Measurements from ENCODE around the gene MMUT.
"Not testable (repeated sequence)": the region's sequence is repeated elsewhere in the genome, so short reads cannot be mapped to it uniquely, and the experiment has no call there.

The MMUT gene

GRCh38 chr6:49416195-49416594, 46.9 kb downstream of the MMUT start:
- DNase-seq = no peak

- DNase-seq = no peak
Observed at GRCh38 chr6:49415358-49415757, 47.7 kb downstream of the MMUT start.

GRCh38 chr6:49410564-49410963, 52.5 kb downstream of the MMUT start:
- DNase-seq = no peak

GRCh38 chr6:49409951-49410542, 53.0 kb downstream of the MMUT start:
- DNase-seq = peak; percentile 68

GRCh38 chr6:49406250-49406970, 56.6 kb downstream of the MMUT start:
- DNase-seq = no peak

GRCh38 chr6:49401063-49401462, 62.0 kb downstream of the MMUT start:
- DNase-seq = no peak

- not testable (repeated sequence) for DNase-seq
Observed at GRCh38 chr6:49386667-49387508, 76.2 kb downstream of the MMUT start.

GRCh38 chr6:49384904-49385303, 78.1 kb downstream of the MMUT start:
- no peak for DNase-seq

All from fibroblast of skin of scalp (primary cell).